ENCODE results near the gene ADGRB3.

GRCh38 chr6:68975816-68976215 lies 340.7 kb downstream of the ADGRB3 start:
- no peak for TF ChIP-seq POLR2AphosphoS5 (IDR thresholded peaks at IDR 0.05; ENCODE audit: borderline replicate concordance, low read depth, low read length)
- TF ChIP-seq EZH2 (IDR thresholded peaks at IDR 0.05) = no peak
- no peak for TF ChIP-seq FOXP2 (optimal IDR thresholded peaks at IDR 0.05; ENCODE audit: control extremely low read depth, extremely low read length, insufficient read depth)

All from SK-N-MC (cell line).